CD4-positive, alpha-beta T cell treated with Interleukin-4 for 1 hour (primary cell): ENCODE measurements around the gene LTA.

Experiments
- DNase-seq, 2 donors: peaks; one replicate each; pipeline ENCODE4 v3.0.0-alpha.2; 2020 to 2022

Gene LTA, protein sequence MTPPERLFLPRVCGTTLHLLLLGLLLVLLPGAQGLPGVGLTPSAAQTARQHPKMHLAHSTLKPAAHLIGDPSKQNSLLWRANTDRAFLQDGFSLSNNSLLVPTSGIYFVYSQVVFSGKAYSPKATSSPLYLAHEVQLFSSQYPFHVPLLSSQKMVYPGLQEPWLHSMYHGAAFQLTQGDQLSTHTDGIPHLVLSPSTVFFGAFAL

GRCh38 chr6:31572041-31572911 lies at the start of gene LTA:
Gene LTA, plus strand, starts transcription at chr6:31572289. Its CDS starts 454 bp downstream, at chr6:31572743.
- DNase-seq, result peak; percentile 79 to 82

GRCh38 chr6:31525553-31525931 lies 46.5 kb upstream of the LTA start:
- no peak for DNase-seq

DNA sequence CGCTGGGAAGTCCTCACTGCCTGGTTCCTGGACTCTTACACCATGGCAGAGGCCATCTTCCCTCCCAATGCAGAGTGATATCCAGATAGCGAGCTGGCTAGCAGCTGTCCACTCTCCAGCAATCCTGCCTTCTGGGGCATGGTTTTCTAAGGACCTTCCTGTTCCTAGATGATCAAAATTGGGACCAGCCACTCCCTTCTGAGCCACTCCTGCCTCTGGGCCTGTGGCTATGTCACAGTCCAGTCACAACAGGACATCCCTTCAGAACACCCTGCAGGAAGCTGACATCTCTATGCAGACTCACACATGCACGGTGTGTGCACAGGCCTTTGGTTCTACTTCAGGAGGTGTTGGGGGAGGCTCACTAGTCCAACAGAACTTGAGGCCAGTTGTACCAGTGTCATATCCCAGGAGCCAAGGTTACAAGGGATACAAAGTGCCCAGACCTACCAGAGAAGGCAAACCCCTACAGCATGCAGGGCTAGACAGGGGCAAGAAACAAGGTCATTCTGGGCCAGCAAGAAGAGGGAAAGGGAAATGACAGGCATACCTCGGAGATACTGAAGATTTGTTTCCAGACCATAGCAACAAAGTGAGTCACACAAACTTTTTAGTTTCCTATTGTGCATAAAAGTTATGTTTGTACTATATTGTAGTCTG lies 46.0 kb upstream of the LTA start:
- no peak for DNase-seq

GRCh38 chr6:31528307-31528777 lies 43.7 kb upstream of the LTA start:
- no peak for DNase-seq

- DNase-seq, result no peak
These were observed 43.2 kb upstream of the LTA start, which contains the start of gene MCCD1 for GRCh38 chr6:31528821-31529328. Gene MCCD1, plus strand, starts transcription at chr6:31528962. Its CDS starts 53 bp downstream, at chr6:31529015.

DNA sequence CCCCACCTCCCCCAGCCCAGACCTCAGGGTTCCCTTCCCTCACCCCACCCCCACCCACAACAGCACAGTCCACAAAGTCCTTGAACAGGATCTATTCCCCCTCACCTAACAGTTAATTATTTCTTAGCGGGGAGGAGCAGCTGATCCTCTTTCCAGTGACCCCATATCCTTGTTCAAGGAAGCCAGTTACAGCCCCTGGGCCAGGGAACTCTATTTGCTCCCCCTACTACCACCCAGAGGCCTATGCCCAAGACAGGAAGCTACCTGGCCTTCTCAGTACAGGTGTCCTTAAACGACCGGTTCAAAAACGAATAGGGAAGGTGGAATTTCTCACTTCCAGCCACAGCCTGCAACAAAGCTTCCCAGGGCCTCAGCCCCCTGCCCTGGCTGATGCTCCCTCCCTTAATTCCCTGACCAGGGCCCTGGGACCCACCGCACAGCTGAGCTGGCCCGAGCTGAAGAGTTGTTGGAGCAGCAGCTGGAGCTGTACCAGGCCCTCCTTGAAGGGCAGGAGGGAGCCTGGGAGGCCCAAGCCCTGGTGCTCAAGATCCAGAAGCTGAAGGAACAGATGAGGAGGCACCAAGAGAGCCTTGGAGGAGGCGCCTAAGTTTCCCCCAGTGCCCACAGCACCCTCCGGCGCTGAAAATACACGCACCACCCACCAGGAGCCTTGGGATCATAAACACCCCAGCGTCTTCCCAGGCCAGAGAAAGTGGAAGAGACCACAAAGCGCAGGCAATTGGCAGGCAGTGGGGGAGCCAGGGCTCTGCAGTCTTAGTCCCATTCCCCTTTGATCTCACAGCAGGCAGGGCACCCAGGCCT lies 42.5 kb upstream of the LTA start:
- DNase-seq, result no peak

DNA sequence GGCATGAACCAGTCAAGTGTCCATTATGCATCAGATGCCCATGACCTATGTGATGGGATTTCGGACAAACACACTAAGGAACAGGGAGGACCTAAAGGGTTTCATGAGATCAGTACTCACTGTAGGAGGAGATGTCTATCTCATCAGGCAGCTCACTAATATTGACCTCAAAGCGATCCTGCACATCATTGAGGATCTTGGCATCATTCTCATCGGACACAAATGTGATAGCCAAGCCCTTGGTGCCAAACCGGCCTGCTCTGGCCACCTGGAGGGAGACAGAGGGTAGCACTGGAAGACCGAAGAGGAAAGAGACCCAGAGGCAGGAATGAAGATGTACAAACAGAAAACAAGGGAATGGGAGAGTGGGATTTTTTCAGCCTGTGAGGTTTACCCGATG lies 41.4 kb upstream of the LTA start:
- no peak for DNase-seq

DNA sequence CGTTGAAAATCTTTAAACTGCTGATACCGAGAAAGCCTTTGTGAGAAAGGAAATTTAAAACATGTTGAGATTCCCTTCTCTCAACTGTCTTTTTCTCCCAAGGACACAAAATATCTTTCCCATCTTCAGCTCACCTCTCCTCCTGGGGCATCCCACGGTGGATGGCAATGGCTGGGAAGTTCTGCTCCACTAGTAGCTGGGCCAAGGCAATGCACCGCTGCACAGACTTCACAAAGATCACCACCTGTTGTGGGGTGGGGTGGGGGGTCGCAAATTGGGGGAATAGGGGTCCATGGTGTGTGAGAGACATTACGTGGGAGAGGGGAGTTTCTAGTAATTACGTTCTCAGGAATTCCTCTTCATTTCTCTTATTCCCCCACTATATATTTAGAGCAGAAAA lies 40.9 kb upstream of the LTA start:
- no peak for DNase-seq

DNA sequence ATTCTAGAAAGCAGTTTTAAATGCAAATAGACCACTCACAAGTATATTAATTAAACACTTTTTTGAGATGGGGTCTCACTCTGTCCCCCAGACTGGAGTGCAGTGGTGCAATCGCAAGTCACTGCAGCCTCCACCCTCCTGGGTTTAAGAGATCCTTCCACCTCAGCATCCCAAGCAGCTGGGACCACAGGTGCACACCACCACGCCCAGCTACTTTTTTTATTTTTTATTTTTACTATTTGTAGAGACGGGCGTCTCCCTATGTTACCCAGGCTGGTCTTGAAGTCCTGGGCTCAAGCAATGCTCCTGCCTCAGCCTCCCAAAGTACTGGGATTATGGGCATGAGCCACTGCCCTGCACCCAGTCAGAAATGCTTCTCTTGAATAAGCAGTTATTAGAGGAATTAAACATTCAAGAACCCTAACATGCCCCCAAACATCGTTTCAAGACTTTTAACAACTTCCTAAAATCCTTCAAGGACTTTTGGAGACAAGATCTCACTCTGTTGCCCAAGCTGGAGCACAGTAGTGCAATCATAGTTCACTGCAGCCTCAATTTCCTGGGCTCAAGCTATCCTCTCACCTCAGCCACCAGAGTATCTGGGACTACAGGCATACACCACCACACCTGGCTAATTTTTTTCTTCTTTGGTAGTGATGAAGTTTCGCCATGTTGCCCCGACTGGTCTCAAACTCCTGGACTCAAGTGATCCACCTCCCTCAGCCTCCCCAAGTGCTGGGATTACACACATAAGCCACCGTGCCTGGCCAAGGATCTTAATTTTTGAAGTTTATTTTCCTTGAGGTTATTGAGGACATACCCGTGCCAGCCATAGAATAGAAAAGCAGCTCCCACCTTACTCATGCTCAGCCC lies 40.1 kb upstream of the LTA start:
- DNase-seq, result no peak

- no peak for DNase-seq
These were observed 39.2 kb upstream of the LTA start for GRCh38 chr6:31532644-31533454.

DNA sequence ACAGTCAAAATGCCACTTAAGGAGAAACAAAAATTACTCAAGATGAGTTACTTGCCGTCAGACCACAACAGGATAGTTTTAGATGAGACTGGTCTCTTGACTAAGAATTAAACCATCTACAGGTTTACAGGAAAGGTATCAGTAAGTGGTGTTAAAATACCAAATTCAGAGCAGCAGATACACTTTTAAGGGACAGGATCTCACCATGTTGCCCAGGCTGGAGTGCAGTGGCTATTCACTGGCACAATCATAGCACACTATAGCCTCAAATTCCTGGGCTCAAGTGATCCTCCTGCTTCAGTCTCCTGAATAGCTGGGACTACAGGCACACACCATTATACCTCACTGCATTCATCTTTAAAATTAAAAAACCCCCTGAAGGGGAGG lies 38.6 kb upstream of the LTA start:
- no peak for DNase-seq

GRCh38 chr6:31534011-31534410 lies 38.1 kb upstream of the LTA start:
- no peak for DNase-seq

DNA sequence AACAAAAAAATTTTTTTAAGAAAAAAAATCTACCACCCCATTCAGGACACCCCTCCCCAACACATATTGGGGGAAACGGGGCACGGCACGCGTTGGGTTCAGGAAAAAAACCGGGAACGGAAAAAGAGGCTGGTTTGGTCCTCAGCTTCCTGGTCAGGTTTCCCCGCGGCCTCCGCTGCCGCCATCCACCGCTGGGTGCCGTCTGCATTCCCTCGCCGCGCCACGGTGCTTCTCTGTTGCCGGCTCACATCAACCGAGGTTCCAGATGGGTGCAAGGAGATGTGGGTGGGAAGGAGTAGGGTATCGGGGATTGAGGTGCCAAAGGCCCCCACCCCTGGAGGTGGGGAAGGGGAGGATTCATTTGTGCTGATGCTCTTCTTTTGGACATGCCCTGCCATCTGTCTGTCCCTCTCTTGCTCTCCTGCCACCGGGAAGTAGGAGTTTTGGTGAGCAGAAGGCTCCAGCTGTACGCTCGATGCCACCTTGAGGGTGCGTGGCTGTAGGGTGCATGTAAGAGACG lies 37.5 kb upstream of the LTA start:
- no peak for DNase-seq

DNA sequence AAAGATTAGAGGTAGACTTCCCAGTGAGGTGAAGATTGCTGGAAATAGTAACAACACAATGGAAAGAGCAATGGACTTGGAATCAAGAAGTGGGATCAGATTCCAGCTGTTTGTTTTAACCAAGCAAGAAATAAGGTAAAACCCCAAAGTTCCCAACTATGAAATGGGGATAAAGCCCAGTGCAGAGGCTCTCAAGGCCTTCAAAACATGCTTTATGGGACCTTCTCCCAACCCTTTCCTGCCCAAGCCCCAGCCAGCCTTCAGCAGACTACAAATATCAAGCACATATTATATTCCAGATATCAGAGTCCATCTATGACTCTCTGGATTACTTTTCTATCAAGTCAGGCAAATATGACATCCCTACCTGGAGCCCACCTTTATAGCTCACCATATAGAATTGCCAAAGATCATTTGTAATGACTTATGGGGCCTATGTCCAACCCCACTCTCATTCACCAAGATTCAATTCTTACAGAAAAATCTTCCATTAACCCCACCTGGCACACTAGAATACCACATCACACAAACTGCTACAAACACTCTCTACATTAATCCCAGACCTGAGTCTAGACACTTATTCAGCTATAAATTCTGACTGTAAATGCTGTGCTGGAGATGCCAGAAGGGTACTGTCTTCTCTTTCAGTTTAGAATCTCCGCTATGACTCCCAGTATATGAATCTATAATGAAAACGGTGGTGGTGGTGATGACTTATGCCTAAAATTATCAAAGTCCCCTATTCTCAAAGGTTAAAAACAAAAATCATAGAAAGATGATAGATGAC lies 36.4 kb upstream of the LTA start:
- DNase-seq, result no peak

GRCh38 chr6:31538805-31539400 lies 33.2 kb upstream of the LTA start:
- peak in 1 of 2 donors; percentile 43 for DNase-seq

DNA sequence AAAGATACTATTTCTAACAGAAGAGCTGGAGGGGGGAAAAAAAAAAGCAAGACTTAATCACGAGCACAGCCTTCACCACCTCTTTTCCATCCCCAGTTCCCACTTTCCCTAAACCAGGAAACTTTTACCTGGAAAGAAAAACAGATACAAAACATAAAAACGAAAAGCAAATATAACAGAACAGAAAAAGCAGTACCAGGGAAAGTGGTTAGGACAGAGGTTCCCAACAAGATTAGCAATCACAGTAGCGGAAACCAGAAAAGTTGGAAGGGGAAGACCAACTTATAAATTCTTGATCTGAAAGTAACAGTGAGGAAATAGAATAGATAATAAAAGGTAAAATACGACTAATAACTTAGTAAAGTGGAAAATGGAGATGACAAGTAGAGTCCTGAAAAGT lies 31.4 kb upstream of the LTA start:
- DNase-seq, result no peak

GRCh38 chr6:31541059-31541657 lies 30.9 kb upstream of the LTA start:
- DNase-seq, result peak; percentile 75 to 85

- DNase-seq, result peak; percentile 96
These were observed 30.2 kb upstream of the LTA start, which contains the start of gene DDX39B for GRCh38 chr6:31541658-31542521. Gene DDX39B, minus strand, starts transcription at chr6:31542003. Its CDS starts 1,471 bp downstream, at chr6:31540532.
